Suprapubic skin (tissue), 4 donors: ENCODE data around the gene COG4.

ENCODE experiments used
- CTCF ChIP-seq, 2 donors: fragments of 200-600 bp in 1 of 2; fragments of 450-650 bp in 1 of 2; sonication (generic) in 1 of 2; IDR thresholded peaks; one replicate each; pipeline ENCODE4 v1.5.1; 2016 to 2019; ENCODE audit warnings: antibody characterized with exemption in 2 of 2, mild to moderate bottlenecking in 1 of 2, moderate library complexity in 1 of 2
- EP300 ChIP-seq: sonication (generic); formaldehyde crosslinking; IDR thresholded peaks from one replicate; pipeline ENCODE4 v1.6.1; 2017; ENCODE audit warnings: antibody characterized with exemption
- POLR2A ChIP-seq, 2 donors: fragments of 450-650 bp; IDR thresholded peaks; one replicate each; pipeline ENCODE4 v1.6.1; 2017; ENCODE audit warnings: antibody characterized with exemption in 2 of 2, mild to moderate bottlenecking in 2 of 2, moderate library complexity in 2 of 2
- POLR2AphosphoS5 ChIP-seq, 3 donors: sonication (generic); formaldehyde crosslinking; IDR thresholded peaks; one replicate each; pipeline ENCODE4 v1.6.1; 2017; ENCODE audit warnings: antibody characterized with exemption in 3 of 3

- TF ChIP-seq CTCF (IDR thresholded peaks at IDR 0.05) (no peak), EP300 (no peak), POLR2AphosphoS5 (IDR thresholded peaks at IDR 0.05) (no peak), POLR2A (IDR thresholded peaks at IDR 0.05) (no peak)
These were observed 86.3 kb downstream of the COG4 start for GRCh38 chr16:70437017-70437581.
